HEK293T (cell line): ENCODE results near the gene NMNAT2.

Experiments
- CTCF ChIA-PET: fragments of 350-600 bp; formaldehyde crosslinking; extraction: SDS; loops from one replicate; lab custom pipeline; 2021; ENCODE audit warnings: antibody characterized with exemption, inconsistent platforms; lab: Yijun Ruan, JAX
- POLR2A ChIA-PET: fragments of 350-600 bp; formaldehyde crosslinking; extraction: SDS; loops from one replicate; lab custom pipeline; 2020; ENCODE audit warnings: antibody characterized with exemption, inconsistent platforms; lab: Yijun Ruan, JAX
- DNase-seq: peaks from one replicate; pipeline ENCODE4 v3.0.0; 2012; ENCODE audit warnings: mixed read lengths; ENCODE audit errors: extremely low spot score
- ARNT ChIP-seq: fragments of 450-650 bp; IDR thresholded peaks from 2 replicates; pipeline ENCODE4 v1.6.1; 2017; ENCODE audit warnings: mild to moderate bottlenecking
- BHLHE40 ChIP-seq: fragments of 450-650 bp; IDR thresholded peaks from 2 replicates; pipeline ENCODE4 v1.6.1; 2016; ENCODE audit warnings: mild to moderate bottlenecking, moderate library complexity, borderline replicate concordance
- CTBP1 ChIP-seq: fragments of 450-650 bp; IDR thresholded peaks from 2 replicates; pipeline ENCODE4 v1.6.1; 2016; ENCODE audit warnings: borderline replicate concordance
- ELF4 ChIP-seq: fragments of 450-650 bp; IDR thresholded peaks from 2 replicates; pipeline ENCODE4 v1.6.1; 2017; ENCODE audit warnings: antibody characterized with exemption
- FOXA1 ChIP-seq: fragments of 450-650 bp; IDR thresholded peaks from 2 replicates; pipeline ENCODE4 v1.6.1; 2016; ENCODE audit warnings: mild to moderate bottlenecking
- FOXK2 ChIP-seq: fragments of 450-650 bp; IDR thresholded peaks from 2 replicates; pipeline ENCODE4 v1.6.1; 2016; ENCODE audit warnings: mild to moderate bottlenecking
- FOXM1 ChIP-seq: fragments of 450-650 bp; IDR thresholded peaks from 2 replicates; pipeline ENCODE4 v1.6.1; 2017; ENCODE audit warnings: mild to moderate bottlenecking, borderline replicate concordance
- HDGF ChIP-seq: fragments of 450-650 bp; IDR thresholded peaks from 2 replicates; pipeline ENCODE4 v1.6.1; 2017; ENCODE audit warnings: antibody characterized with exemption, borderline replicate concordance
- L3MBTL2 ChIP-seq: fragments of 450-650 bp; conservative IDR thresholded peaks from 2 replicates; pipeline ENCODE4 v1.6.1; 2016; ENCODE audit warnings: mild to moderate bottlenecking
- LEF1 ChIP-seq: fragments of 450-650 bp; IDR thresholded peaks from 2 replicates; pipeline ENCODE4 v1.6.1; 2017; ENCODE audit warnings: mild to moderate bottlenecking, borderline replicate concordance
- NFRKB ChIP-seq: fragments of 450-650 bp; IDR thresholded peaks from 2 replicates; pipeline ENCODE4 v1.6.1; 2016; ENCODE audit warnings: mild to moderate bottlenecking, moderate library complexity
- PKNOX1 ChIP-seq: fragments of 450-650 bp; IDR thresholded peaks from 2 replicates; pipeline ENCODE4 v1.6.1; 2016
- SP1 ChIP-seq: fragments of 450-650 bp; IDR thresholded peaks from 2 replicates; pipeline ENCODE4 v1.6.1; 2017
- SUZ12 ChIP-seq: fragments of 450-650 bp; IDR thresholded peaks from 2 replicates; pipeline ENCODE4 v1.6.1; 2016; ENCODE audit warnings: mild to moderate bottlenecking
- TARDBP ChIP-seq: fragments of 450-650 bp; IDR thresholded peaks from 2 replicates; pipeline ENCODE4 v1.6.1; 2016
- ZNF384 ChIP-seq: fragments of 450-650 bp; IDR thresholded peaks from 2 replicates; pipeline ENCODE4 v1.6.1; 2016

NMNAT2 gene

GRCh38 chr1:183251101-183251958, 166.8 kb downstream of the NMNAT2 start:
- DNase-seq = no peak
- CTCF ChIA-PET = interaction anchor here (0.7 kb wide), 1 partner anchor 17 kb away, joined by 3 read pairs; no protein-coding TSS in a partner anchor
- POLR2A ChIA-PET = no interaction called here
- TF ChIP-seq PKNOX1 = no peak
- no peak for TF ChIP-seq ELF4
- no peak for TF ChIP-seq CTBP1
- TF ChIP-seq SP1 = no peak
- TF ChIP-seq FOXM1 = no peak
- no peak for TF ChIP-seq NFRKB
- TF ChIP-seq ZNF384 = no peak
- TF ChIP-seq FOXA1 = no peak
- no peak for TF ChIP-seq SUZ12

- POLR2A ChIA-PET = no interaction called here
- TF ChIP-seq FOXK2 (no peak), NFRKB (no peak), BHLHE40 (no peak), LEF1 (no peak), TARDBP (no peak), FOXA1 (no peak), L3MBTL2 (no peak), PKNOX1 (no peak)
- no peak for DNase-seq
- CTCF ChIA-PET = no interaction called here
Observed at GRCh38 chr1:183249941-183250452, 168.2 kb downstream of the NMNAT2 start.

GRCh38 chr1:183248989-183249691, 169.0 kb downstream of the NMNAT2 start:
- ChIA-PET CTCF (interaction anchor here (0.7 to 3.1 kb wide), 2 partner anchors 14 to 166 kb away, joined by 3 to 11 read pairs; no protein-coding TSS in a partner anchor), POLR2A (interaction anchor here (1.2 kb wide), 1 partner anchor 14 kb away, joined by 3 read pairs; no protein-coding TSS in a partner anchor)
- TF ChIP-seq SUZ12 (no peak), ZNF384 (no peak), L3MBTL2 (no peak), TARDBP (no peak), PKNOX1 (no peak), FOXK2 (no peak), NFRKB (no peak), LEF1 (no peak), BHLHE40 (no peak), HDGF (no peak), FOXA1 (no peak), ELF4 (no peak), FOXM1 (no peak), ARNT (no peak)
- no peak for DNase-seq

- DNase-seq = no peak
- POLR2A ChIA-PET = interaction anchor here (1.2 kb wide), 1 partner anchor 13 kb away, joined by 3 read pairs; no protein-coding TSS in a partner anchor
- no peak for TF ChIP-seq NFRKB
- CTCF ChIA-PET = interaction anchor here (1.8 to 3.1 kb wide), 2 partner anchors 13 to 20 kb away, joined by 6 to 11 read pairs; no protein-coding TSS in a partner anchor
Observed at GRCh38 chr1:183247931-183248330, 170.2 kb downstream of the NMNAT2 start.

- CTCF ChIA-PET = interaction anchor here (1.8 to 3.1 kb wide), 2 partner anchors 13 to 20 kb away, joined by 6 to 11 read pairs; no protein-coding TSS in a partner anchor
- DNase-seq = no peak
- POLR2A ChIA-PET = no interaction called here
- TF ChIP-seq CTBP1 = no peak
- no peak for TF ChIP-seq PKNOX1
- TF ChIP-seq FOXM1 = no peak
- no peak for TF ChIP-seq TARDBP
- TF ChIP-seq HDGF = no peak
- no peak for TF ChIP-seq SP1
- no peak for TF ChIP-seq BHLHE40
- TF ChIP-seq ELF4 = no peak
- no peak for TF ChIP-seq NFRKB
Observed at GRCh38 chr1:183247484-183247883, 170.7 kb downstream of the NMNAT2 start.
